Activated T-cell treated with anti-CD3 and anti-CD28 coated beads, Interleukin-2, amount 50 U/mL, for 72 hours (primary cell): ENCODE results near the gene SND1. TPM values are rescaled to one million over a fixed set of nuclear protein-coding genes. Genes with fewer than 3 reads are reported as not detected.
A peak's percentile ranks its signal among the peaks of the same experiment; 100 is the strongest.

Experiments
- ATAC-seq, 2 donors: fragments of 150-1000 bp; cut with Tn5 transposase; replicated peaks in 1 of 2; 2 replicates each; pipeline ENCODE4 v1.10.0; 2021; ENCODE audit warnings: moderate library complexity in 2 of 2, mild to moderate bottlenecking in 1 of 2
- DNase-seq, 2 donors: peaks; one replicate each; pipeline ENCODE4 v3.0.0; 2021 to 2022; ENCODE audit warnings: mixed read lengths in 1 of 2
- H3K27ac Mint-ChIP-seq: one replicate; pipeline ENCODE4 v1.8.0; 2022; ENCODE audit warnings: mild to moderate bottlenecking, moderate library complexity, mixed read lengths
- H3K27me3 Mint-ChIP-seq: one replicate; pipeline ENCODE4 v1.8.0; 2022; ENCODE audit warnings: low read depth, mixed read lengths
- H3K36me3 Mint-ChIP-seq, 2 donors: one replicate each; pipeline ENCODE4 v1.8.0; 2022; ENCODE audit warnings: mixed read lengths in 2 of 2, mild to moderate bottlenecking in 1 of 2; ENCODE audit not compliant: insufficient read depth in 2 of 2
- H3K4me1 Mint-ChIP-seq: one replicate; pipeline ENCODE4 v1.8.0; 2022; ENCODE audit warnings: low read depth, mixed read lengths
- H3K4me3 Mint-ChIP-seq, 2 donors: one replicate each; pipeline ENCODE4 v1.8.0; 2022; ENCODE audit warnings: mild to moderate bottlenecking in 2 of 2, mixed read lengths in 2 of 2, moderate library complexity in 2 of 2
- H3K9me3 Mint-ChIP-seq, 2 donors: one replicate each; pipeline ENCODE4 v1.8.0; 2022; ENCODE audit warnings: mixed read lengths in 2 of 2
- total RNA-seq, 2 donors: library from RNA; stranded (reverse); gene quantifications; one replicate each; pipeline ENCODE4 v1.2.3, GENCODE V29; 2022

The SND1 gene
- total RNA-seq, 2 donors from 2014 or later, result 237 to 285 TPM

DNA sequence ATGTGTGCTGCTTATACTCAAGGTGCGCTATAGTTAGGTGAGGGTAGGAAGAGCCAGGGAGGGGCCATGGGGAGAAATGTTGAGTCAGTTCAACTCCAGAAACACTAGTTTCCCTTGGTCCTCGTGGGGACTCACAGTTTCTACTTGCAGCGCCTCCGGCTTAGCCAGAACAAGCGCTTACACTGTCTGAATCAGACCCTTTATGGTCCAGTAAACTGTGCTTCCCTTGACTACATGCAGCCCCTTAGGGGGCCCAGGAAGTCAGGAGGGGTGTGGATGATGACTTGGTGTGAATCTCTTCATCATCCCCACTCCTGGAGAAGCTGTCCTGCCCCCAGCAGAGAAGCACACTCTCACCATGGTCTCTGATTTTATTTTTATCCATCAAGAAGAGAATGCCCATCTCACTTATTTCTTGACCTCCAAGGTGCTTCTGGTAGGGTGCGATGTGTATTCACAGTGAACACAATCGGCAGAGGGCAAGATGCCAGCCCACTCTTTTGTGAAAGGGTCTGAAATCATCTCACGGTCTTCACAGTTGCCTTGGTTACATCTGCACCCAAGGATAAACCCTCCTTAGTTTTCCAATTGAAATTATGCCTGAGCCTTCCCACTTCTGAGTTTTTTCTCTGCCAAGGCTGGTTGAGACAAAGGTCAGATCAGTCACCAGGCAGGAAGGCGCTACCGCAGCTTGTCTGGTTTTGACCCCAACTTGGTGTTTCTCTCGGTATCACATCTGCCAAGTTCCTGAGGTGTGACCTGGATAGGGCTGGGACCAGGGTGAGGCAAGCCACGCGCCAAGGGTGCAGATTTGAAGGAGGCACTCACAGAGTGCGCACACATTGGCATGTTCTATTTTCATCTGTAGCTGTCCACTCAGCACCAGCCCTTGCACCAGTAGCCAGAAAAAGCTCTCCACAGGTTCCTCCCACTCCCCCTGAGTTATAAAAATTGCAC is 441.9 kb downstream of the SND1 start:
- peak in 1 of 2 donors; percentile 24 for ATAC-seq
- Mint-ChIP-seq H3K27me3 (no peaks in the 10 kb centered on the region), H3K27ac (no peak overlapping the region), H3K4me1 (no peaks in the 10 kb centered on the region), H3K4me3 (no peak overlapping the region), H3K36me3 (peaks cover 4 to 6% of the 10 kb centered on the region in 2 donors), H3K9me3 (no peaks in the 10 kb centered on the region)
- no peak for DNase-seq

GRCh38 chr7:128094686-128095085 is 442.7 kb downstream of the SND1 start:
- no peak overlapping the region for H3K4me3 Mint-ChIP-seq
- peaks cover 4 to 6% of the 10 kb centered on the region in 2 donors for H3K36me3 Mint-ChIP-seq
- H3K27ac Mint-ChIP-seq, result no peak overlapping the region
- DNase-seq, result no peak
- no peaks in the 10 kb centered on the region for H3K9me3 Mint-ChIP-seq
- ATAC-seq, result no peak
- H3K4me1 Mint-ChIP-seq, result no peaks in the 10 kb centered on the region
- no peaks in the 10 kb centered on the region for H3K27me3 Mint-ChIP-seq

DNA sequence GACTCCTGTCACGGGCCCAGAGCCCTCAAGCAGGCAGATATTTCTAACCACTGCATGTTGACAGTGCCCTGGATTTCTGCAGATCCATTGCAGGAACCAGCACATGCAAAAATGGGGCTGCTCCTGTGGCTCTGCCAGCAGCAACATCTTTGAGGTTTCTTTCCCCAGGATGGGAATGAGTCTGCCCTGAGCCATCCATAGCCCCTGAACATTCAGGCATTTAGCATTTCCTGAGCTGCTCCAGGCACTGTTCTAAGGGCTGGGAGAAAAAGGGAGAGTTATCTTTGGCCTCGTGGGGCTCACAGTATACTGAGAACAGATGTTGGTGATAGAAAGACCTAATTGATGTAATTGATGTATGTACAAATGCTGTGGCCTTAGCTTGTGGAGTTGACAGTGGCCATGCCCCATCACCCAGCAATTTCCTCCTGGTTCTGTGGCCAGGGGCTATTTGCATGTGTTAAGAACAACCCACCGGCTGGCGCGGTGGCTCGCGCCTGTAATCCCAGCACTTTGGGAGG is 445.3 kb downstream of the SND1 start:
- H3K27me3 Mint-ChIP-seq, result no peaks in the 10 kb centered on the region
- H3K27ac Mint-ChIP-seq, result no peak overlapping the region
- H3K36me3 Mint-ChIP-seq, result peaks cover 2 to 6% of the 10 kb centered on the region in 2 donors
- ATAC-seq (no peak), DNase-seq (no peak)
- no peak overlapping the region for H3K4me3 Mint-ChIP-seq
- peaks cover 6% of the 10 kb centered on the region for H3K4me1 Mint-ChIP-seq
- no peaks in the 10 kb centered on the region for H3K9me3 Mint-ChIP-seq

DNA sequence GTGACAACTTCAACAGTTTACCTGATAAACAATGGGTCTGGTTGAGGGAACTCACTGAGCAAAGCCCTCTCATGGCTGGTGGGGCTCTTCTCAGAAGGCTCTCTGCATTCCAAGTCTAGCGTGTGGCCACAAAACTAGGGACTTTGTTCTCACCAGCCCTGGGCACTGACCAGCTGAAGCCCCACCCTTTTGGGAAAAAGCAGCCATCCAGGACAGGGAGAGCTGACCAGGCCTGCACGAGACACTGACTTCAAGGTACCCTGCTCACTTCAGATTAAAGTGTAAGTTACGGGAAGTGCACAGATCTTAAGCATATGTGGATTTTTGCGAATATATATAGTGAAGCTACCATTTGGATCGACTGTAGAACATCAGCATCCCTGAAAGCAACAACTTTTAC is 446.6 kb downstream of the SND1 start:
- DNase-seq, result no peak
- H3K27me3 Mint-ChIP-seq, result no peaks in the 10 kb centered on the region
- no peak overlapping the region for H3K27ac Mint-ChIP-seq
- H3K4me1 Mint-ChIP-seq, result peaks cover 10% of the 10 kb centered on the region
- no peak for ATAC-seq
- peaks cover 2 to 6% of the 10 kb centered on the region in 2 donors for H3K36me3 Mint-ChIP-seq
- H3K9me3 Mint-ChIP-seq, result no peaks in the 10 kb centered on the region
- no peak overlapping the region for H3K4me3 Mint-ChIP-seq

GRCh38 chr7:128099204-128099671 is 447.2 kb downstream of the SND1 start:
- H3K4me3 Mint-ChIP-seq, result no peak overlapping the region
- peaks cover 2 to 6% of the 10 kb centered on the region in 2 donors for H3K36me3 Mint-ChIP-seq
- no peaks in the 10 kb centered on the region for H3K9me3 Mint-ChIP-seq
- H3K27me3 Mint-ChIP-seq, result no peaks in the 10 kb centered on the region
- peaks cover 11% of the 10 kb centered on the region for H3K4me1 Mint-ChIP-seq
- H3K27ac Mint-ChIP-seq, result peak overlapping the region; percentile 54
- DNase-seq (peak in 1 of 2 donors; percentile 34), ATAC-seq (peak; percentile 42 to 76)

DNA sequence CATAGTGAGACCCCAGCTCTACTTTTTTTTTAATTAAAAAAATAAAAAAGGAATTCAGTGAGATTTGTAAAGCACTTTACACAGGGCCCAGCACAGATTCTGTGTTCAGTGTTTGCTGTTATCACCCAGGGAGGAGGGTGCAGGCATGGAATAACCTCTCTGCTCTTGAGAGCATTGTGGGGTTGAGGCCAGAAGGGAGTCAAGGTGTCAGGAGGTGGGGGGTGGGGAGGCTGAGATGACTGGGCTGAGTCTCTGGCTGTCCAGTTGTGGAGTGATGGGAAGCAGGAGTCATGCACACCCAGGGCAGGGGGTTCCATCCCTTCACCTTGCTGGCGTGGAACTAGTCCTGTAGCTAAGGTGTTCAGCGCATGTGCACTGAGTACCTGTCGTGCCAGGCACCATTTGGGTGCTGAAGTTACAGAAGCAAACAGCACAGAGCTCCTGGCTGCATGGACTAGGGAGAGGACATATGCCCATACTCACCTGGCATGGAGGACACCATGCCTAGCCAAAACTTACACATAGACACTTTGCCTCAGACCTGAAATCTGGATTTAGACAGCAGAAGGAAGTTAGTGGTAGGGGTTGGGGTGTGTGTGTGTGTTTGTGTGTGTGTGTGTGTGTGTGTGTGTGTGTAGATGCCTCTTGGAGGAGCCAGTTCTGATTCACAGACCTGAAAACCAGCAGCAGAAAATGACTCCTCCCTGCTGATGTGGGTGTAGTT is 448.4 kb downstream of the SND1 start:
- no peak for DNase-seq
- ATAC-seq, result peak in 1 of 2 donors; percentile 32
- H3K9me3 Mint-ChIP-seq, result no peaks in the 10 kb centered on the region
- peaks cover 16% of the 10 kb centered on the region for H3K4me1 Mint-ChIP-seq
- H3K27me3 Mint-ChIP-seq, result no peaks in the 10 kb centered on the region
- no peak overlapping the region for H3K4me3 Mint-ChIP-seq
- no peak overlapping the region for H3K27ac Mint-ChIP-seq
- H3K36me3 Mint-ChIP-seq, result peaks cover 2% of the 10 kb centered on the region in 2 donors

- H3K36me3 Mint-ChIP-seq, result no peaks in the 10 kb centered on the region
- peaks cover 16% of the 10 kb centered on the region for H3K4me1 Mint-ChIP-seq
- no peak overlapping the region for H3K4me3 Mint-ChIP-seq
- DNase-seq (no peak), ATAC-seq (no peak)
- H3K27ac Mint-ChIP-seq, result no peak overlapping the region
- no peaks in the 10 kb centered on the region for H3K27me3 Mint-ChIP-seq
- H3K9me3 Mint-ChIP-seq, result no peaks in the 10 kb centered on the region
Observed at GRCh38 chr7:128100949-128101713, 449.1 kb downstream of the SND1 start.

DNA sequence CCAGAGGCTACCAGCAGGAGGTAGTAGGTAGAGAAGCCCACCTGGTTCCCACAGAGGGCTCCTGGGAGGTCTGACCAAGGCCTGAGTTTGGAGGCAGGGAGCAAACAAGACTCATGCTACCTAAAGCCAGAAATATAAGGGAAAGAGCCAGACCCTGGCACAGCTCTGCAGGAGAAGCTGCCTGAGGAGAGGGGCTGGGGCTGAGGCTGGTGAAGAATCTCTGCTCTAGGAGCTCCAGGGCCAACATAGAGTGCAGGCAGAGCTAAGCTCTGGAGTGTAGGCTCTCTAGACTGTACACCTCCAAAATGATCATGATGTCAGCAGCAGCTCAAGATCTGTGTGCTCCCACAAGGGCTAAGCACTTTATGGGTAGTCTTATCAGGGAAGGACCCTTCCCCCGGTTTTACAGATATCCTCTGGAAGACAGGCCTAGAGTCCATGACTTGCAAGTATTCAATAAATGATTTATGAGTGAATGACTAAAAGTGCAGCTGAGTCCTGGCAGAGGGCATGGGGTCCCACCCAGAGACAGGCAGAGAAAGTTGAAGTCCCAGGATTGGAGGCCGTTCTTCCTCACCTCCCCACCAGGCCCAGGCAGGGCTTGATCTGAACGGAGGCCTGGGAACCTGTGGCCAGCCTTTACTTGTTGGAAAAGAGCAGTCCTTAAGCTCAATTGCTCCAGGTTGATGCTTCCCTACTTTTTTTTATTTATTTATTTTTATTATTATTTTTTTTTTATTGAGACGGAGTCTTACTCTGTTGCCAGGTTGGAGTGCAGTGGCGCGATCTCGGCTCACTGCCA is 450.7 kb downstream of the SND1 start:
- no peak for DNase-seq
- Mint-ChIP-seq H3K36me3 (no peaks in the 10 kb centered on the region), H3K27me3 (no peaks in the 10 kb centered on the region), H3K9me3 (no peaks in the 10 kb centered on the region), H3K27ac (no peak overlapping the region), H3K4me1 (peaks cover 29% of the 10 kb centered on the region), H3K4me3 (peak overlapping the region; percentile 46 to 81)
- ATAC-seq, result no peak

DNA sequence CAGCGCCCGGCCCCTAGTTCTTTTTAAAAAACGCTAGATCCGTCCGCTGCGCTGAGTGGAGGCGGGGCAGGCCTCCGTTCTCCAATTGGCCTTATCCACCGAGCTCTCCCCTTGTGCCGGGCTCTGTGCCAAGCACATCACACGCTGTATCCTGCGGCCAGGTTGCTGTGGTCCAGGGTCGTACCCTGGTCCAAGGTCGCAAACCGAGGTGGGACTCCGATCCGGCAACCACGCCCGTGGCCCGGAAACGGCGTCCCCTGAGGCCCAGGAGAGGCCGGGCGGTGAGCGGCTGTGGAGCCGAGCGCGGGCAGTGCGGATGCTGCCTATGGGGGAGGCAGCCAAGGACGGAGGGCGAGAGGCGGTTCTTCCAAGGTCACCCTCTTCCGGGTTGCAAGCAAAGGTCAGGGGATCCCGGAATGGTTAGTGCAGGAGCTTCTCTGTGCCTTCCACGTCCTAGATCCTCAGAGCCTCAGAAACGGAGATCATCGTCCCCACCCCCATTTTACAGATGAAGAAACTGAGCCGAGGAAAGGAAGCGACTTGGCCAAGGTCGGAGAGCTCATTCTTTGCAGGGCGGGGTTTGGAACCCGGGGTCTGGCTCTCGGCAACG is 451.6 kb downstream of the SND1 start:
- Mint-ChIP-seq H3K4me1 (peaks cover 35% of the 10 kb centered on the region), H3K27ac (no peak overlapping the region), H3K4me3 (peak overlapping the region; percentile 81 to 84), H3K9me3 (no peaks in the 10 kb centered on the region), H3K36me3 (no peaks in the 10 kb centered on the region), H3K27me3 (no peaks in the 10 kb centered on the region)
- ATAC-seq (peak; percentile 21 to 29), DNase-seq (peak in 1 of 2 donors; percentile 36)

DNA sequence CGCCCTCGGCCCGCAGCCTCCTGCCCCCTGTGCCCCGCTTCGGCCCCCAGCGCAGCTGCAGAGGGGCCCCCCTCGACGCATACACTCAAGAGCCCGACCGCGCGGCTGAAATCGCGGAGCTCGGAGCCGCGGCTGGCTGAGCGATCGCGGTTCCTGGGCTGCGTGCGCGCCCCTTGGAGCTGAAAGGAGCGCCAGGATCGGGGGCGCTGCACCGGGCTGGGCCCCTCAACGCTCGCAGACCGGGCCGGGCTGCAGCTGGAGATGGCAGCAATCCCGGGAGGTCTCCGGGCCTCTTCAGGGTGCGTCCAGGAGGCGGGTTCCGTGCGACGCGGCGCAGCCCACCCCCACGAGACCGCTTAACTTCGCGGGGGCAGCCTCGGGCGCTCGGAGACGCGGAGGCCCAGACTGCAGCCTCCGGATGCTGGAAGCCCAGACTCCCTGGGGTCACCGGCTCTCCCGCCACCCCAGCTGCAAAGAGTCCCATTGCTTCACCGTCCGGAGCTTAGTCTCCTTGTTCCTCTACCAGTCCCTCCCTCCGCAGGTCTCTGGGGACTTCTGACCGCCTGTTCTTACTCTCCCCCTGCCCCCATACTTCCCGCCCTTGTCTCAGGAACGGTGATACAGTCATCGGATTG is 452.2 kb downstream of the SND1 start:
- H3K9me3 Mint-ChIP-seq, result no peaks in the 10 kb centered on the region
- H3K36me3 Mint-ChIP-seq, result no peaks in the 10 kb centered on the region
- peak overlapping the region; percentile 81 to 84 for H3K4me3 Mint-ChIP-seq
- peaks cover 41% of the 10 kb centered on the region for H3K4me1 Mint-ChIP-seq
- no peaks in the 10 kb centered on the region for H3K27me3 Mint-ChIP-seq
- peak; percentile 19 to 23 for DNase-seq
- ATAC-seq, result peak in 1 of 2 donors; percentile 28
- no peak overlapping the region for H3K27ac Mint-ChIP-seq

GRCh38 chr7:128105228-128106022 is 453.4 kb downstream of the SND1 start:
- Mint-ChIP-seq H3K27me3 (no peaks in the 10 kb centered on the region), H3K9me3 (no peaks in the 10 kb centered on the region), H3K4me1 (peaks cover 51% of the 10 kb centered on the region), H3K27ac (no peak overlapping the region), H3K36me3 (no peaks in the 10 kb centered on the region), H3K4me3 (peak overlapping the region in 1 of 2 donors; percentile 81)
- DNase-seq (no peak), ATAC-seq (no peak)
